Amygdala (tissue), 56 donors: Measurements from ENCODE around the gene MXI1.

ENCODE experiments used
- DNase-seq, 56 donors: peaks; one replicate each; lab custom pipeline; 2025; lab: John Stamatoyannopoulos, UW

The MXI1 gene

GRCh38 chr10:110212119-110213006, 5.0 kb downstream of the MXI1 start:
- DNase-seq, result peak in 1 of 56 donors; percentile 16

- DNase-seq, result peak in 17 of 56 donors; percentile 15 to 55 (median 34)
These were observed 7.0 kb downstream of the MXI1 start for GRCh38 chr10:110214371-110214826.

- no peak for DNase-seq
These were observed 8.1 kb downstream of the MXI1 start for GRCh38 chr10:110215286-110216170.

GRCh38 chr10:110216240-110216639, 8.8 kb downstream of the MXI1 start:
- no peak for DNase-seq

- DNase-seq, result no peak
These were observed 9.7 kb downstream of the MXI1 start for GRCh38 chr10:110216942-110217661.

- no peak for DNase-seq
These were observed 10.2 kb downstream of the MXI1 start for GRCh38 chr10:110217662-110218008.

- DNase-seq, result no peak
These were observed 11.2 kb downstream of the MXI1 start for GRCh38 chr10:110218632-110219031.

- no peak for DNase-seq
These were observed 12.5 kb downstream of the MXI1 start for GRCh38 chr10:110219884-110220283.

GRCh38 chr10:110220398-110220797, 13.0 kb downstream of the MXI1 start:
- peak in 37 of 56 donors; percentile 13 to 70 (median 37) for DNase-seq

- no peak for DNase-seq
These were observed 13.8 kb downstream of the MXI1 start for GRCh38 chr10:110221044-110221720.

GRCh38 chr10:110221721-110222261, 14.4 kb downstream of the MXI1 start:
- DNase-seq, result peak in 53 of 56 donors; percentile 16 to 86 (median 58)

- no peak for DNase-seq
These were observed 15.4 kb downstream of the MXI1 start for GRCh38 chr10:110222641-110223297.

GRCh38 chr10:110223298-110223925, 16.0 kb downstream of the MXI1 start:
- no peak for DNase-seq

GRCh38 chr10:110224992-110225391, 17.6 kb downstream of the MXI1 start:
- no peak for DNase-seq

GRCh38 chr10:110225441-110225755, 18.0 kb downstream of the MXI1 start:
- no peak for DNase-seq

- peak in 55 of 56 donors; percentile 45 to 95 (median 88) for DNase-seq
These were observed 18.5 kb downstream of the MXI1 start for GRCh38 chr10:110225756-110226542.

- DNase-seq, result peak in 54 of 56 donors; percentile 59 to 97 (median 86)
These were observed 19.1 kb downstream of the MXI1 start for GRCh38 chr10:110226543-110226925.
